Vagina (tissue), 2 donors: ENCODE data around the gene PTK6.

Experiments used
- CTCF ChIP-seq, 3 experiments: fragments of 450-650 bp in 2 of 3; fragments of 200-600 bp in 1 of 3; sonication (generic) in 1 of 3; IDR thresholded peaks; one replicate each; pipeline ENCODE4 v1.5.1; 2017 to 2019; ENCODE audit warnings: antibody characterized with exemption in 3 of 3, mild to moderate bottlenecking in 2 of 3, moderate library complexity in 2 of 3
- POLR2AphosphoS5 ChIP-seq, 2 donors: sonication (generic); formaldehyde crosslinking; IDR thresholded peaks; one replicate each; pipeline ENCODE4 v1.9.0; 2017; ENCODE audit warnings: antibody characterized with exemption in 2 of 2, mild to moderate bottlenecking in 2 of 2, low read depth in 1 of 2; ENCODE audit not compliant: insufficient read depth in 1 of 2

GRCh38 chr20:63492982-63493381 is 44.2 kb downstream of the PTK6 start:
- TF ChIP-seq CTCF (IDR thresholded peaks at IDR 0.05) (no peak), POLR2AphosphoS5 (IDR thresholded peaks at IDR 0.05; ENCODE audit: insufficient read depth in 1 of 2, low read depth in 1 of 2) (no peak)
